GM21381 (cell line): Measurements from ENCODE around the gene DLX1.
"Not testable (repeated sequence)": the region's sequence is repeated elsewhere in the genome, so short reads cannot be mapped to it uniquely, and the experiment has no call there.

ENCODE experiments used
- ATAC-seq: cut with Tn5 transposase; IDR thresholded peaks from one replicate; pipeline ENCODE4 v1.9.1; 2021; ENCODE audit warnings: mild to moderate bottlenecking, moderate library complexity; ENCODE audit not compliant: unreplicated experiment

DLX1 gene

GRCh38 chr2:172085460-172086159, at the start of gene DLX1:
Gene DLX1 (plus strand): TSS chr2:172085507. CDS start chr2:172085678, 171 bp downstream.
- ATAC-seq: peak; percentile 2

- no peak for ATAC-seq
Measured at GRCh38 chr2:172038121-172038520, 47.2 kb upstream of the DLX1 start.

- ATAC-seq: no peak
Measured at GRCh38 chr2:172038604-172039003, 46.7 kb upstream of the DLX1 start.

GRCh38 chr2:172039011-172039704, 46.1 kb upstream of the DLX1 start:
- no peak for ATAC-seq

- no peak for ATAC-seq
Measured at GRCh38 chr2:172040311-172040710, 45.0 kb upstream of the DLX1 start.

GRCh38 chr2:172046080-172046678, 39.1 kb upstream of the DLX1 start:
- ATAC-seq: no peak

- ATAC-seq: no peak
Measured at GRCh38 chr2:172046866-172047565, 38.3 kb upstream of the DLX1 start.

GRCh38 chr2:172047566-172048507, 37.5 kb upstream of the DLX1 start:
- ATAC-seq: no peak

GRCh38 chr2:172048508-172049503, 36.5 kb upstream of the DLX1 start:
- ATAC-seq: no peak

- ATAC-seq: no peak
Measured at GRCh38 chr2:172049567-172050120, 35.7 kb upstream of the DLX1 start.

- no peak for ATAC-seq
Measured at GRCh38 chr2:172050479-172051125, 34.7 kb upstream of the DLX1 start.

- no peak for ATAC-seq
Measured at GRCh38 chr2:172052000-172052983, 33.0 kb upstream of the DLX1 start.

GRCh38 chr2:172053486-172053885, 31.8 kb upstream of the DLX1 start:
- ATAC-seq: no peak

- no peak for ATAC-seq
Measured at GRCh38 chr2:172056293-172056692, 29.0 kb upstream of the DLX1 start.

- no peak for ATAC-seq
Measured at GRCh38 chr2:172058660-172059059, 26.6 kb upstream of the DLX1 start.

- not testable (repeated sequence) for ATAC-seq
Measured at GRCh38 chr2:172060118-172060517, 25.2 kb upstream of the DLX1 start.

GRCh38 chr2:172062402-172063004, 22.8 kb upstream of the DLX1 start:
- ATAC-seq: no peak
